Endothelial cell of umbilical vein (primary cell): Measurements from ENCODE around the gene SERGEF. TPM values are rescaled to one million over a fixed set of nuclear protein-coding genes. Genes with fewer than 3 reads are reported as not detected.

Experiments
- BruUV-seq: library from RNA; stranded (reverse); fragments of 400-500 nt; replicated peaks from 2 replicates; lab custom pipeline; 2021; lab: Mats Ljungman, UMichigan
- CTCF ChIA-PET: fragments of 300-600, 350-600 bp; sonication (Branson Sonifier 250); formaldehyde crosslinking; loops from one replicate; lab custom pipeline; 2021; ENCODE audit warnings: antibody characterized with exemption, inconsistent platforms; lab: Charles Lee
- POLR2A ChIA-PET: fragments of 300-600, 350-600 bp; sonication (Branson Sonifier 250); formaldehyde crosslinking; loops from one replicate; lab custom pipeline; 2021; ENCODE audit warnings: antibody characterized with exemption, inconsistent platforms; lab: Charles Lee
- DNase-seq: peaks from one replicate; pipeline ENCODE4 v3.0.0-alpha.2; 2011; ENCODE audit warnings: low read depth, low spot score
- FAIRE-seq: peaks from 2 replicates; lab custom pipeline; 2011; peaks lifted over from hg19 to GRCh38; lab: Jason Lieb, UNC
- H2AFZ ChIP-seq: 2 replicates; pipeline ENCODE4 v1.6.0; 2012; ENCODE audit warnings: low read depth, low read length, control low read depth, inconsistent platforms
- H3K27ac ChIP-seq: 2 replicates; pipeline ENCODE4 v1.5.1; 2011; ENCODE audit warnings: low read depth, mild to moderate bottlenecking, control low read depth, low read length, moderate library complexity; ENCODE audit not compliant: insufficient read depth
- H3K27me3 ChIP-seq, 2 experiments: 2 replicates each; pipeline versions ENCODE4 v1.6.0 to v1.6.1; 2011; ENCODE audit warnings: low read length in 2 of 2, mixed read lengths in 1 of 2; ENCODE audit not compliant: control insufficient read depth in 2 of 2, insufficient read depth in 2 of 2
- H3K36me3 ChIP-seq, 2 experiments: 2 replicates in 1 of 2; 3 replicates in 1 of 2; pipeline ENCODE4 v1.5.1; 2011; ENCODE audit warnings: low read length in 2 of 2, mild to moderate bottlenecking in 1 of 2, moderate library complexity in 1 of 2; ENCODE audit not compliant: control insufficient read depth in 2 of 2, insufficient read depth in 2 of 2; ENCODE audit errors: extremely low read depth in 1 of 2
- H3K4me1 ChIP-seq: 3 replicates; pipeline ENCODE4 v1.5.1; 2011; ENCODE audit warnings: mild to moderate bottlenecking, low read length; ENCODE audit not compliant: control insufficient read depth, insufficient read depth; ENCODE audit errors: extremely low read depth
- H3K4me2 ChIP-seq: 2 replicates; pipeline ENCODE4 v1.6.1; 2011; ENCODE audit warnings: low read length, control low read depth, mixed read lengths; ENCODE audit not compliant: insufficient read depth
- H3K4me3 ChIP-seq, 3 experiments: fragments of 200-600 bp in 1 of 3; sonication (generic), shearing (Covaris generic) in 1 of 3; replicated peaks in 1 of 3; 2 replicates each; pipeline ENCODE4 v1.5.1; 2011 to 2016; ENCODE audit warnings: control low read depth in 3 of 3, low read length in 3 of 3, mild to moderate bottlenecking in 2 of 3, inconsistent platforms in 1 of 3, low read depth in 1 of 3, moderate library complexity in 1 of 3; ENCODE audit not compliant: insufficient read depth in 1 of 3
- H3K79me2 ChIP-seq: 2 replicates; pipeline ENCODE4 v1.6.0; 2012; ENCODE audit warnings: low read length, inconsistent platforms; ENCODE audit not compliant: control insufficient read depth, insufficient read depth
- H3K9ac ChIP-seq: replicated peaks from 2 replicates; pipeline ENCODE3; 2011; ENCODE audit warnings: low read length, control low read depth; ENCODE audit not compliant: insufficient read depth; ENCODE audit errors: extremely low read depth
- H3K9me1 ChIP-seq: replicated peaks from 3 replicates; pipeline ENCODE4 v1.6.0; 2011; ENCODE audit warnings: mild to moderate bottlenecking, low read length; ENCODE audit not compliant: control insufficient read depth, insufficient read depth; ENCODE audit errors: extremely low read depth
- H3K9me3 ChIP-seq: replicated peaks from 2 replicates; pipeline ENCODE4 v1.5.1; 2012; ENCODE audit warnings: low read length, inconsistent platforms; ENCODE audit not compliant: control insufficient read depth, insufficient read depth
- H4K20me1 ChIP-seq: replicated peaks from 2 replicates; pipeline ENCODE3; 2011; ENCODE audit warnings: mild to moderate bottlenecking, low read length; ENCODE audit not compliant: control insufficient read depth, insufficient read depth; ENCODE audit errors: extremely low read depth
- CTCF ChIP-seq, 2 donors: IDR thresholded peaks; 1 replicate in 1 of 2; 2 replicates in 1 of 2; pipeline ENCODE4 v1.5.1; 2011; ENCODE audit warnings: low read length in 2 of 2, mild to moderate bottlenecking in 2 of 2, moderate library complexity in 2 of 2, control low read depth in 1 of 2, inconsistent platforms in 1 of 2, low read depth in 1 of 2; ENCODE audit not compliant: insufficient read depth in 1 of 2; ENCODE audit errors: extremely low read depth in 1 of 2
- EZH2 ChIP-seq: IDR thresholded peaks from 2 replicates; pipeline ENCODE4 v1.6.1; 2012; ENCODE audit warnings: borderline replicate concordance, low read depth, mild to moderate bottlenecking, moderate library complexity, low read length, inconsistent platforms; ENCODE audit not compliant: severe bottlenecking
- JUN ChIP-seq: IDR thresholded peaks from 2 replicates; pipeline ENCODE4 v1.6.1; 2011; ENCODE audit warnings: borderline replicate concordance, low read depth; ENCODE audit not compliant: insufficient read length, insufficient read depth
- MAX ChIP-seq: IDR thresholded peaks from 2 replicates; pipeline ENCODE4 v1.6.1; 2011; ENCODE audit not compliant: insufficient read depth, insufficient read length
- POLR2A ChIP-seq: IDR thresholded peaks from 2 replicates; pipeline ENCODE4 v1.6.1; 2012; ENCODE audit warnings: low read depth, mild to moderate bottlenecking, control low read depth, low read length
- POLR2AphosphoS5 ChIP-seq: IDR thresholded peaks from 2 replicates; pipeline ENCODE4 v1.6.1; 2012; ENCODE audit warnings: low read depth, mild to moderate bottlenecking, control low read depth, low read length, moderate library complexity; ENCODE audit not compliant: insufficient read depth
- dilution Hi-C: fragments of 300-500 bp; cut with MboI; formaldehyde crosslinking; loops from one replicate; pipeline ENCODE4 v1.15.0; 2019; ENCODE audit warnings: low sequenced_read_pairs; ENCODE audit not compliant: extremely low pct_ligation_motif_present
- intact Hi-C: fragments of 100-400 bp; cut with micrococcal nuclease; formaldehyde crosslinking; loops from one replicate; pipeline ENCODE4 v1.10.0; 2022
- polyA plus RNA-seq, 4 experiments: library from polyadenylated mRNA; depleted of rRNA in 3 of 4; stranded (reverse) in 3 of 4; unstranded in 1 of 4; fragments of >200 nt; gene quantifications; 2 replicates each; pipeline versions ENCODE4 v1.2.1 to v1.2.3, GENCODE V29; 2011 to 2012; ENCODE audit warnings: missing spikeins in 1 of 4
- total RNA-seq: library from RNA; stranded (reverse); gene quantifications from 2 replicates; pipeline ENCODE4 v1.2.3, GENCODE V29; 2021

The SERGEF gene
- total and polyA plus RNA-seq, 2 donors (not counting 3 experiments of a cell fraction or from before 2014, with no cell fraction given): 8.7 to 16.7 TPM

GRCh38 chr11:17960091-17960490 is 52.8 kb downstream of the SERGEF start:
- no peak overlapping the region for H3K9ac ChIP-seq
- DNase-seq: no peak
- no TSS peak for BruUV-seq
- no peaks in the 10 kb centered on the region for H4K20me1 ChIP-seq
- CTCF ChIA-PET: interaction anchor here (2.3 kb wide), 2 partner anchors 13 to 229 kb away, joined by 7 to 8 read pairs; no protein-coding TSS in a partner anchor
- POLR2A ChIA-PET: no interaction called here
- TF ChIP-seq POLR2AphosphoS5 (no peak), EZH2 (no peak), JUN (no peak), MAX (no peak)
- no peaks in the 10 kb centered on the region for H3K36me3 ChIP-seq
- dilution Hi-C loops (no loop called here), intact Hi-C loops (no loop called here)
- H3K4me1 ChIP-seq: no peaks in the 10 kb centered on the region
- H3K27me3 ChIP-seq: no peaks in the 10 kb centered on the region
- no peaks in the 10 kb centered on the region for H3K79me2 ChIP-seq
- no peaks in the 10 kb centered on the region for H3K9me1 ChIP-seq
- no peak overlapping the region for H3K27ac ChIP-seq
- H3K4me2 ChIP-seq: no peak overlapping the region
- no peak overlapping the region for H3K4me3 ChIP-seq
- FAIRE-seq: no peak
- no peak overlapping the region for H2AFZ ChIP-seq
- H3K9me3 ChIP-seq: no peaks in the 10 kb centered on the region

GRCh38 chr11:17958446-17958845 is 54.4 kb downstream of the SERGEF start:
- no peak overlapping the region for H3K4me2 ChIP-seq
- no peak overlapping the region for H3K27ac ChIP-seq
- no peak overlapping the region for H3K9ac ChIP-seq
- H3K27me3 ChIP-seq: no peaks in the 10 kb centered on the region
- dilution Hi-C loops (no loop called here), intact Hi-C loops (no loop called here)
- BruUV-seq: no TSS peak
- DNase-seq (no peak), FAIRE-seq (no peak)
- H3K79me2 ChIP-seq: no peaks in the 10 kb centered on the region
- no peak for TF ChIP-seq CTCF (IDR thresholded peaks at IDR 0.05; ENCODE audit: extremely low read depth in 1 of 2, insufficient read depth in 1 of 2, low read depth in 1 of 2, low read length in 2 of 2)
- TF ChIP-seq POLR2A: no peak
- H3K36me3 ChIP-seq: no peaks in the 10 kb centered on the region
- ChIA-PET POLR2A (no interaction called here), CTCF (interaction anchor here (1.0 to 2.3 kb wide), 2 partner anchors 10 to 14 kb away, joined by 3 to 8 read pairs; no protein-coding TSS in a partner anchor)
- no peaks in the 10 kb centered on the region for H4K20me1 ChIP-seq
- H3K9me1 ChIP-seq: no peaks in the 10 kb centered on the region
- H2AFZ ChIP-seq: no peak overlapping the region
- no peak overlapping the region for H3K4me3 ChIP-seq
- no peaks in the 10 kb centered on the region for H3K9me3 ChIP-seq
- H3K4me1 ChIP-seq: no peaks in the 10 kb centered on the region
